Mesenchymal stem cell (in vitro differentiated cells and primary cell): ENCODE measurements around the gene MCCC1.

ENCODE experiments used
- DNase-seq: peaks from one replicate; pipeline ENCODE4 v3.0.0-alpha.2; 2013
- H2AFZ ChIP-seq: one replicate; pipeline ENCODE4 v1.6.1; 2013; ENCODE audit warnings: low read depth, mild to moderate bottlenecking, control low read depth, inconsistent platforms, low read length, moderate library complexity
- H2AK5ac ChIP-seq: 2 replicates; pipeline ENCODE4 v1.6.1; 2013; ENCODE audit warnings: low read length, moderate library complexity, mild to moderate bottlenecking, inconsistent platforms; ENCODE audit not compliant: severe bottlenecking
- H2BK120ac ChIP-seq: one replicate; pipeline ENCODE4 v1.6.1; 2013; ENCODE audit warnings: low read depth, mild to moderate bottlenecking, inconsistent platforms, low read length, moderate library complexity
- H2BK12ac ChIP-seq, 2 experiments: one replicate each; pipeline ENCODE4 v1.6.1; 2013; ENCODE audit warnings: inconsistent platforms in 2 of 2, low read length in 2 of 2, mild to moderate bottlenecking in 2 of 2, moderate library complexity in 2 of 2, control low read depth in 1 of 2
- H2BK15ac ChIP-seq: one replicate; pipeline ENCODE4 v1.6.1; 2013; ENCODE audit warnings: mild to moderate bottlenecking, low read depth, inconsistent platforms; ENCODE audit not compliant: poor library complexity, severe bottlenecking
- H2BK5ac ChIP-seq: 2 replicates; pipeline ENCODE4 v1.6.1; 2013; ENCODE audit warnings: low read depth, mild to moderate bottlenecking, low read length, control low read depth, inconsistent platforms; ENCODE audit not compliant: poor library complexity, severe bottlenecking
- H3K14ac ChIP-seq, 2 experiments: one replicate each; pipeline ENCODE4 v1.6.1; 2013; ENCODE audit warnings: inconsistent platforms in 2 of 2, low read length in 2 of 2, control low read depth in 1 of 2, mild to moderate bottlenecking in 1 of 2, moderate library complexity in 1 of 2
- H3K18ac ChIP-seq, 2 experiments: one replicate each; pipeline ENCODE4 v1.6.1; 2013; ENCODE audit warnings: inconsistent platforms in 2 of 2, low read length in 2 of 2, control low read depth in 1 of 2, low read depth in 1 of 2, mild to moderate bottlenecking in 1 of 2
- H3K23ac ChIP-seq, 2 experiments: one replicate each; pipeline ENCODE4 v1.6.1; 2013; ENCODE audit warnings: inconsistent platforms in 2 of 2, low read length in 2 of 2, mild to moderate bottlenecking in 2 of 2, moderate library complexity in 2 of 2, control low read depth in 1 of 2
- H3K27ac ChIP-seq: 2 replicates; pipeline ENCODE4 v1.5.1; 2013; ENCODE audit warnings: mild to moderate bottlenecking, moderate library complexity, low read length, control low read depth, inconsistent platforms; ENCODE audit not compliant: poor library complexity, severe bottlenecking
- H3K27me3 ChIP-seq, 2 experiments: 2 replicates each; pipeline versions ENCODE4 v1.6.1 to v1.7.0; 2013; ENCODE audit warnings: low read length in 2 of 2, mild to moderate bottlenecking in 2 of 2, moderate library complexity in 2 of 2, control low read depth in 1 of 2, inconsistent platforms in 1 of 2; ENCODE audit not compliant: control insufficient read depth in 1 of 2, insufficient read depth in 1 of 2
- H3K36me3 ChIP-seq, 2 experiments: 2 replicates each; pipeline versions ENCODE4 v1.6.1 to v1.7.0; 2013; ENCODE audit warnings: low read length in 2 of 2, control low read depth in 1 of 2, inconsistent platforms in 1 of 2, low read depth in 1 of 2, mild to moderate bottlenecking in 1 of 2; ENCODE audit not compliant: insufficient read depth in 2 of 2, control insufficient read depth in 1 of 2
- H3K4ac ChIP-seq, 2 experiments: one replicate each; pipeline ENCODE4 v1.6.1; 2013; ENCODE audit warnings: inconsistent platforms in 2 of 2, low read length in 2 of 2, mild to moderate bottlenecking in 2 of 2, moderate library complexity in 2 of 2, control low read depth in 1 of 2, low read depth in 1 of 2
- H3K4me1 ChIP-seq: 2 replicates; pipeline ENCODE4 v1.6.1; 2013; ENCODE audit warnings: low read depth, low read length, control low read depth; ENCODE audit not compliant: control insufficient read depth, insufficient read depth
- H3K4me2 ChIP-seq: 2 replicates; pipeline ENCODE4 v1.6.1; 2013; ENCODE audit warnings: low read length, mild to moderate bottlenecking, inconsistent platforms; ENCODE audit not compliant: poor library complexity, severe bottlenecking
- H3K4me3 ChIP-seq, 2 experiments: 2 replicates each; pipeline versions ENCODE4 v1.5.1 to v1.7.0; 2013; ENCODE audit warnings: low read length in 2 of 2, mild to moderate bottlenecking in 2 of 2, control low read depth in 1 of 2, low read depth in 1 of 2; ENCODE audit not compliant: insufficient read depth in 1 of 2
- H3K79me1 ChIP-seq: replicated peaks from 2 replicates; pipeline ENCODE4 v1.6.1; 2013; ENCODE audit warnings: mild to moderate bottlenecking, control low read depth, low read length, inconsistent platforms; ENCODE audit not compliant: poor library complexity, severe bottlenecking
- H3K9ac ChIP-seq: 2 replicates; pipeline ENCODE4 v1.7.0; 2013; ENCODE audit warnings: mild to moderate bottlenecking, low read length, moderate library complexity
- H3K9me3 ChIP-seq: 2 replicates; pipeline ENCODE4 v1.7.0; 2013; ENCODE audit warnings: mild to moderate bottlenecking, low read length; ENCODE audit not compliant: control insufficient read depth
- H4K8ac ChIP-seq: one replicate; pipeline ENCODE4 v1.6.1; 2013; ENCODE audit warnings: inconsistent platforms, mild to moderate bottlenecking, low read length, moderate library complexity
- H4K91ac ChIP-seq: one replicate; pipeline ENCODE4 v1.6.1; 2013; ENCODE audit warnings: mild to moderate bottlenecking, low read length, inconsistent platforms
- WGBS: methylation state at CpG from one replicate; pipeline ENCODE4 v1.1.7; 2013; ENCODE audit warnings: mixed read lengths; 5-methylcytosine and 5-hydroxymethylcytosine counted together

Gene MCCC1

DNA sequence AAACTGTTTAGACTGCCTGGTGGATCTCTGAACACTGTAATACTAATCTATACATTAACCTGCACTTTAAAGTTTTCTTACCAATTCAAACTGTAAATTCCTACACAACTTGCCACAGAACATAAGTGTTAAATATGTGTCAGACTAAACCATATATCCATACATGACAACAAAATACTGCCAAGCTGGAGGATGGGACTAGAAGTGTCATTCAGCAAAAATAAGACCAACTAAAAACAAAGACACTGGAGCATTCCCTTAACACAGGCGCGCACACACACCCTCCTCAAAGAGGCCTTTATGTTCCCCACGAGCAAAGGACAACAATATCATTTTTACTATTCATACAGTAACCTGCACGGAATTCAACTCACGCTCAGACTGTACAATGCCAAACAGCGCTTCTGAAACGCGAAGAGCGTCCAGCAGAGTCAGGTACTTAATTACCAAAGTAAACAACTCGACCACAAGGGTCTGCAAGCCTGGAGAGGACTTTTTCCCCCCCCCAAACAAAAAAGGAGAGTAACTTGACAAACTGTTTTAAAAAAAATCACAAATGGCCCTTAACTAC is 120.1 kb downstream of the MCCC1 start:
- Histone ChIP-seq H2BK5ac (no peak overlapping the region), H3K4me1 (peaks cover 10% of the 10 kb centered on the region), H3K27ac (no peak overlapping the region), H3K9me3 (no peaks in the 10 kb centered on the region), H4K8ac (no peak overlapping the region), H3K36me3 (no peaks in the 10 kb centered on the region), H2AK5ac (no peak overlapping the region), H2BK15ac (no peak overlapping the region), H3K27me3 (no peaks in the 10 kb centered on the region), H3K9ac (peak overlapping the region; percentile 92), H3K23ac (no peak overlapping the region), H2BK12ac (no peak overlapping the region), H2BK120ac (no peak overlapping the region), H3K4me3 (peak overlapping the region; percentile 37 to 98), H2AFZ (no peak overlapping the region), H3K79me1 (peaks cover 1% of the 10 kb centered on the region), H3K18ac (no peak overlapping the region), H4K91ac (no peak overlapping the region), H3K4ac (no peak overlapping the region), H3K14ac (no peak overlapping the region), H3K4me2 (peak overlapping the region; percentile 90)
- WGBS = under 1% methylated on average over 10 of the region's 10 CpGs
- peak; percentile 25 for DNase-seq

DNA sequence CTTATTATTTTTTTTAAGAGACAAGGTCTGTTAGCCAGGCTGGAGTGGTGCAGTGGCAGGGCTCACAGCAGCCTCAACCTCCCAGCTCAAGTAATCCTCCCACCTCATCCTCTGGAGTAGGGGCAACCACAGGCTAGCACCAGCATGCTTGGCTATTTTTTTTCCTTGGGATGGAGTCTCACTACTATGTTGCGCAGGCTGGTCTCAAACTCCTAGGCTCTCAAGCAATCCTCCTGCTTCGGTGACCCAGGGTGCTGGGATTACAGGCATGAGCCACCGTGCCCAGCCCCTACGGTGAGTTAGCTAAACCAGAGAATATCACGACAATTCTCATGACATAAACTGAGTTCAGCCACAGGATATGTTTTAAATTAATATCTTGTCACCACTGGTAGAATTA is 120.9 kb downstream of the MCCC1 start:
- H3K4me1 ChIP-seq = peaks cover 10% of the 10 kb centered on the region
- H3K14ac ChIP-seq = no peak overlapping the region
- H3K9ac ChIP-seq = peak overlapping the region; percentile 92
- no peak overlapping the region for H3K27ac ChIP-seq
- no peaks in the 10 kb centered on the region for H3K36me3 ChIP-seq
- H2BK5ac ChIP-seq = no peak overlapping the region
- H3K18ac ChIP-seq = no peak overlapping the region
- H3K4me2 ChIP-seq = peak overlapping the region; percentile 42
- no peak overlapping the region for H3K23ac ChIP-seq
- H3K4ac ChIP-seq = no peak overlapping the region
- peaks cover 1% of the 10 kb centered on the region for H3K79me1 ChIP-seq
- no peaks in the 10 kb centered on the region for H3K27me3 ChIP-seq
- peak overlapping the region in 1 of 2 experiments; percentile 98 for H3K4me3 ChIP-seq
- H4K8ac ChIP-seq = no peak overlapping the region
- WGBS = 81% methylated on average over 4 of the region's 5 CpGs
- no peak overlapping the region for H2BK12ac ChIP-seq
- no peak overlapping the region for H2BK15ac ChIP-seq
- no peak overlapping the region for H4K91ac ChIP-seq
- H3K9me3 ChIP-seq = no peaks in the 10 kb centered on the region
- no peak for DNase-seq
- no peak overlapping the region for H2AFZ ChIP-seq
- H2AK5ac ChIP-seq = no peak overlapping the region
- no peak overlapping the region for H2BK120ac ChIP-seq

DNA sequence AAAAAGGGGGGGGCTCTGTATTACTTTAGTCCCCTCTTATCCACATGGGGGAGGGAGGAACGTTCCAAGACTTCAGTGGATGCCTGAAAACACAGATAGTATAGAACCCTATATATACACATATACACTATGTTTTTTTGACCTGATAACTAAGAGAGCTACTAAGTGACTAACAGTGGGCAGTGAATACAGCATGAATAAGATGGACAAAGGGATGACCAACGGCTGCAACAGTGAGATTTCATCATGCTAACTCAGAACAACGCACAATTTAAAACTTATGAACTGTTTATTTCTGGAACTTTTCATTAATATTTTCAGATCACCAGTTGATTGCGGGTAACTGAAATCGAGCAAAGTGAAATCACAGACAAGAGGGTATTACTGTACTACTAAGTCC is 126.2 kb downstream of the MCCC1 start:
- Histone ChIP-seq H3K18ac (no peak overlapping the region), H3K79me1 (no peaks in the 10 kb centered on the region), H3K27ac (no peak overlapping the region), H4K91ac (no peak overlapping the region), H3K14ac (no peak overlapping the region), H3K27me3 (no peaks in the 10 kb centered on the region), H3K23ac (no peak overlapping the region), H2BK5ac (no peak overlapping the region), H2AFZ (no peak overlapping the region), H2BK15ac (no peak overlapping the region), H3K9ac (no peak overlapping the region), H4K8ac (no peak overlapping the region), H3K4ac (no peak overlapping the region), H3K9me3 (no peaks in the 10 kb centered on the region), H3K4me3 (no peak overlapping the region), H2AK5ac (no peak overlapping the region), H3K4me2 (no peak overlapping the region), H3K36me3 (no peaks in the 10 kb centered on the region), H2BK12ac (no peak overlapping the region), H2BK120ac (no peak overlapping the region), H3K4me1 (peaks cover 15% of the 10 kb centered on the region)
- DNase-seq = no peak
- 100% methylated on average over 2 of the region's 5 CpGs for WGBS

GRCh38 chr3:182972387-182972786 is 126.9 kb downstream of the MCCC1 start:
- no peak overlapping the region for H2BK5ac ChIP-seq
- H4K8ac ChIP-seq = no peak overlapping the region
- H4K91ac ChIP-seq = no peak overlapping the region
- no peak overlapping the region for H3K4me2 ChIP-seq
- H2BK12ac ChIP-seq = no peak overlapping the region
- no peak overlapping the region for H3K4ac ChIP-seq
- H2BK15ac ChIP-seq = no peak overlapping the region
- H3K27ac ChIP-seq = no peak overlapping the region
- H3K27me3 ChIP-seq = no peaks in the 10 kb centered on the region
- DNase-seq = no peak
- H3K9me3 ChIP-seq = no peaks in the 10 kb centered on the region
- 95% methylated on average over 6 of the region's 6 CpGs for WGBS
- no peak overlapping the region for H3K14ac ChIP-seq
- H2AK5ac ChIP-seq = peak overlapping the region; percentile 64
- H3K4me3 ChIP-seq = no peak overlapping the region
- no peak overlapping the region for H2BK120ac ChIP-seq
- H3K79me1 ChIP-seq = no peaks in the 10 kb centered on the region
- H3K18ac ChIP-seq = no peak overlapping the region
- peaks cover 13% of the 10 kb centered on the region for H3K4me1 ChIP-seq
- H3K9ac ChIP-seq = no peak overlapping the region
- no peaks in the 10 kb centered on the region for H3K36me3 ChIP-seq
- H3K23ac ChIP-seq = no peak overlapping the region
- no peak overlapping the region for H2AFZ ChIP-seq
